Panc1 (cell line): ENCODE data around the gene PROM2.

Source experiments
- CTCF ChIP-seq: fragments of 450-650 bp; IDR thresholded peaks from 2 replicates; pipeline ENCODE4 v1.5.1; 2017; ENCODE audit warnings: mild to moderate bottlenecking
- POLR2AphosphoS5 ChIP-seq: IDR thresholded peaks from 2 replicates; pipeline ENCODE4 v1.6.1; 2012; ENCODE audit warnings: mild to moderate bottlenecking, low read depth, low read length, moderate library complexity

GRCh38 chr2:95330794-95331338, 56.6 kb downstream of the PROM2 start:
- TF ChIP-seq CTCF (no peak), POLR2AphosphoS5 (no peak)
